Lower lobe of right lung (tissue), 2 donors: ENCODE results near the gene DGUOK. TPM values are rescaled to one million over a fixed set of nuclear protein-coding genes. Genes with fewer than 3 reads are reported as not detected.
A peak's percentile ranks its signal among the peaks of the same experiment; 100 is the strongest.

Source experiments
- ATAC-seq, 2 donors: fragments of 200-7000 bp; cut with Tn5 transposase; one replicate each; pipeline ENCODE4 v1.9.1; 2020 to 2022; ENCODE audit warnings: mild to moderate bottlenecking in 2 of 2, moderate library complexity in 2 of 2
- DNase-seq: peaks from one replicate; pipeline ENCODE4 v3.0.0-alpha.2; 2020
- H3K27ac ChIP-seq: fragments of 200-600 bp; one replicate; pipeline ENCODE4 v1.8.0; 2022
- H3K27me3 ChIP-seq: fragments of 200-600 bp; one replicate; pipeline ENCODE4 v1.8.0; 2022; ENCODE audit warnings: low read depth
- H3K36me3 ChIP-seq: fragments of 200-600 bp; one replicate; pipeline ENCODE4 v1.8.0; 2022; ENCODE audit warnings: mild to moderate bottlenecking
- H3K4me1 ChIP-seq: fragments of 200-600 bp; one replicate; pipeline ENCODE4 v1.8.0; 2022
- H3K4me3 ChIP-seq: fragments of 200-600 bp; one replicate; pipeline ENCODE4 v1.8.0; 2022; ENCODE audit warnings: mild to moderate bottlenecking
- H3K9me3 ChIP-seq: fragments of 200-600 bp; one replicate; pipeline ENCODE4 v1.8.0; 2022
- CTCF ChIP-seq: fragments of 200-600 bp; IDR thresholded peaks from one replicate; pipeline ENCODE4 v1.8.0; 2022; ENCODE audit warnings: antibody characterized with exemption, mild to moderate bottlenecking
- intact Hi-C: fragments of 100-400 bp; cut with DNase I; formaldehyde crosslinking; loops from one replicate; pipeline ENCODE4 v1.11.0; 2022
- total RNA-seq: library from RNA; stranded (reverse); fragmentation: NEBNext Ultra II Directional; extraction: Animal tissue kit (Norgen Biotek cat#: 25700); gene quantifications from one replicate; pipeline ENCODE4 v1.2.1, GENCODE V29; 2021
- donor health status: DM: no; HTN: yes; CAD: no; lungs with severe emphysema.

DGUOK gene
- total RNA-seq, 1 donor from 2014 or later, result 38.0 TPM

DNA sequence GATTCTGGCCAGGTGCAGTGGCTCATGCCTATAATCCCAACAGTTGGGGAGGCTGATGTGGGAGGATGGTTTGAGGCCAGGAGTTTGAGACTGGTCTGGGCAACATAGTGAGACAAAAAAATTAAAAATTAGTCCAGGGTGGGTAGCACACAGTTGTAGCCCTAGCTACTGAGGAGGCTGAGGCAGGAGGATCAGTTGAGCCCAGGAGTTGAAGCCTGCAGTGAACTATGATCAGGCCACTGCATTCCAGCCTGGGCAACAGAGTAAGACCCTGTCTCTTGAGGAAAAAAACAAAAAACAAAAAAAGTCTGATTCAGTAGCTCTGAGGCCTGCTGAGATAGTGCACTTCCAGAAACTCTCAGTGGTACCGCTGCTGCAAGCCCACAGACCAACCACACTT lies 50.1 kb downstream of the DGUOK start:
- Histone ChIP-seq H3K4me3 (no peak overlapping the region), H3K27me3 (no peaks in the 10 kb centered on the region), H3K4me1 (peaks cover 44% of the 10 kb centered on the region), H3K36me3 (no peaks in the 10 kb centered on the region), H3K9me3 (no peaks in the 10 kb centered on the region), H3K27ac (no peak overlapping the region)
- ATAC-seq (no peak), DNase-seq (no peak)
- no peak for TF ChIP-seq CTCF
- intact Hi-C loops, result no loop called here

DNA sequence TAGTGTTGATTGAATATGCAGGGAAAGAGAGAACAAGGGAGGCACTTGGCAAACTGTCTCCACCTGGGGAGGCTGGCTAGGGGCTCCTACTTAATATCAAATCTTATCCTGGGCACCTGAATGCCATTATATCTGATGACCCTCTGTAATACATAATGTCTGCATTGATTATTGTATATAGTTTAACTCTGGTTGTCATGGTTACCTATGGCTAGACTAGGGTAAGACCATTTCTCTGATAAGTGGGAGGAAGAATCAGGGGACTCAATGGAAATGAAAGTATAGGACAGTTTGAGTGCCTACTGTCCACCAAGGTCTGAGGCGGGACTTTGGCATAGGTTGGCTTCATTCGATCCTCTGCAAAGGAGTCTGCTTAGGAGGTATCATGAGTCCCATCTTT lies 50.8 kb downstream of the DGUOK start:
- H3K27ac ChIP-seq, result no peak overlapping the region
- ATAC-seq (no peak), DNase-seq (no peak)
- TF ChIP-seq CTCF, result no peak
- H3K9me3 ChIP-seq, result no peaks in the 10 kb centered on the region
- no peaks in the 10 kb centered on the region for H3K27me3 ChIP-seq
- intact Hi-C loops, result no loop called here
- H3K36me3 ChIP-seq, result no peaks in the 10 kb centered on the region
- H3K4me1 ChIP-seq, result peaks cover 44% of the 10 kb centered on the region
- H3K4me3 ChIP-seq, result no peak overlapping the region

GRCh38 chr2:73979021-73979420 lies 52.3 kb downstream of the DGUOK start:
- DNase-seq, result no peak
- Histone ChIP-seq H3K27me3 (no peaks in the 10 kb centered on the region), H3K4me3 (no peak overlapping the region), H3K4me1 (peaks cover 51% of the 10 kb centered on the region), H3K9me3 (no peaks in the 10 kb centered on the region), H3K27ac (no peak overlapping the region), H3K36me3 (no peaks in the 10 kb centered on the region)
- intact Hi-C loops, result no loop called here
- no peak for ATAC-seq
- no peak for TF ChIP-seq CTCF

GRCh38 chr2:73979686-73980085 lies 53.0 kb downstream of the DGUOK start:
- Histone ChIP-seq H3K4me1 (peaks cover 54% of the 10 kb centered on the region), H3K27ac (no peak overlapping the region), H3K4me3 (no peak overlapping the region), H3K27me3 (no peaks in the 10 kb centered on the region), H3K36me3 (no peaks in the 10 kb centered on the region), H3K9me3 (no peaks in the 10 kb centered on the region)
- ATAC-seq, result no peak
- DNase-seq, result no peak
- TF ChIP-seq CTCF, result no peak
- intact Hi-C loops, result no loop called here

GRCh38 chr2:73980566-73980965 lies 53.9 kb downstream of the DGUOK start:
- Histone ChIP-seq H3K27me3 (no peaks in the 10 kb centered on the region), H3K4me1 (peaks cover 54% of the 10 kb centered on the region), H3K9me3 (no peaks in the 10 kb centered on the region), H3K4me3 (peak overlapping the region; percentile 42), H3K27ac (no peak overlapping the region), H3K36me3 (no peaks in the 10 kb centered on the region)
- DNase-seq, result no peak
- ATAC-seq, result no peak
- intact Hi-C loops, result no loop called here
- TF ChIP-seq CTCF, result no peak
